Epithelial cell of proximal tubule (primary cell): ENCODE data around the gene HERC5. TPM values are rescaled to one million over a fixed set of nuclear protein-coding genes. Genes with fewer than 3 reads are reported as not detected.
A peak's percentile ranks its signal among the peaks of the same experiment; 100 is the strongest.

Source experiments
- DNase-seq: peaks from one replicate; pipeline ENCODE4 v3.0.0-alpha.2; 2011; ENCODE audit warnings: low read depth
- H3K4me3 ChIP-seq: 2 replicates; pipeline ENCODE4 v1.5.1; 2011; ENCODE audit warnings: low read depth, mild to moderate bottlenecking, low read length
- CTCF ChIP-seq: conservative IDR thresholded peaks from 2 replicates; pipeline ENCODE4 v1.5.1; 2012; ENCODE audit warnings: low read depth, mild to moderate bottlenecking, low read length
- total RNA-seq: library from RNA; depleted of rRNA; stranded (reverse); fragments of >200 nt; gene quantifications from 2 replicates; pipeline ENCODE4 v1.2.3, GENCODE V29; 2015

The HERC5 gene
- total RNA-seq, 1 donor from 2014 or later, result 2.0 TPM

- TF ChIP-seq CTCF, result no peak
- no peak overlapping the region for H3K4me3 ChIP-seq
- no peak for DNase-seq
Measured at GRCh38 chr4:88439161-88439760, 17.7 kb upstream of the HERC5 start.

GRCh38 chr4:88440146-88440545, 16.8 kb upstream of the HERC5 start:
- TF ChIP-seq CTCF, result no peak
- DNase-seq, result no peak
- no peak overlapping the region for H3K4me3 ChIP-seq

- no peak overlapping the region for H3K4me3 ChIP-seq
- DNase-seq, result peak; percentile 45
Measured at GRCh38 chr4:88441696-88442095, 15.2 kb upstream of the HERC5 start.

GRCh38 chr4:88442689-88443191, 14.2 kb upstream of the HERC5 start:
- no peak for TF ChIP-seq CTCF
- DNase-seq, result peak; percentile 63
- no peak overlapping the region for H3K4me3 ChIP-seq

More at GRCh38 chr4:88441696-88442095, 15.2 kb upstream of the HERC5 start:
- no peak for TF ChIP-seq CTCF

GRCh38 chr4:88443486-88443885, 13.4 kb upstream of the HERC5 start:
- H3K4me3 ChIP-seq, result no peak overlapping the region
- TF ChIP-seq CTCF, result no peak
- no peak for DNase-seq

- DNase-seq, result no peak
- TF ChIP-seq CTCF, result no peak
Measured at GRCh38 chr4:88445252-88445651, 11.7 kb upstream of the HERC5 start.

GRCh38 chr4:88446124-88446523, 10.8 kb upstream of the HERC5 start:
- H3K4me3 ChIP-seq, result no peak overlapping the region
- DNase-seq, result no peak
- TF ChIP-seq CTCF, result no peak

More at GRCh38 chr4:88445252-88445651, 11.7 kb upstream of the HERC5 start:
- no peak overlapping the region for H3K4me3 ChIP-seq
